Measurements from ENCODE around the gene KRTAP10-2.

Gene KRTAP10-2

GRCh38 chr21:44509539-44509938, 41.8 kb downstream of the KRTAP10-2 start:
- no peak overlapping the region for H2AFZ ChIP-seq (ENCODE audit: low read depth, low read length, severe bottlenecking)

GRCh38 chr21:44508711-44509445, 42.4 kb downstream of the KRTAP10-2 start:
- Histone ChIP-seq H3K4me2 (ENCODE audit: low read depth, low read length, poor library complexity, severe bottlenecking) (no peak overlapping the region), H3K9ac (ENCODE audit: low read length) (no peak overlapping the region), H3K79me2 (ENCODE audit: insufficient read depth, low read length) (no peaks in the 10 kb centered on the region), H3K4me3 (ENCODE audit: insufficient read depth, low read length, poor library complexity, severe bottlenecking) (no peak overlapping the region), H3K36me3 (ENCODE audit: low read length) (no peaks in the 10 kb centered on the region), H3K27ac (ENCODE audit: low read depth, low read length) (no peak overlapping the region), H3K27me3 (ENCODE audit: low read length) (no peaks in the 10 kb centered on the region), H2AFZ (ENCODE audit: low read depth, low read length, severe bottlenecking) (no peak overlapping the region), H3K9me3 (ENCODE audit: insufficient read depth, low read length) (no peaks in the 10 kb centered on the region), H3K9me2 (replicated peaks; ENCODE audit: insufficient read depth, low read length) (no peaks in the 10 kb centered on the region), H4K20me1 (ENCODE audit: low read depth, low read length) (no peaks in the 10 kb centered on the region), H3F3A (ENCODE audit: insufficient read depth) (no peaks in the 10 kb centered on the region)
- TF ChIP-seq EZH2phosphoT487 (conservative IDR thresholded peaks at IDR 0.05; ENCODE audit: low read length) (no peak), CTCF (IDR thresholded peaks at IDR 0.05; ENCODE audit: insufficient read depth, low read length, poor library complexity, severe bottlenecking) (no peak)

More at GRCh38 chr21:44509539-44509938, 41.8 kb downstream of the KRTAP10-2 start:
- TF ChIP-seq EZH2phosphoT487 (conservative IDR thresholded peaks at IDR 0.05; ENCODE audit: low read length) (no peak), CTCF (IDR thresholded peaks at IDR 0.05; ENCODE audit: insufficient read depth, low read length, poor library complexity, severe bottlenecking) (no peak)
- no peaks in the 10 kb centered on the region for H3F3A ChIP-seq (ENCODE audit: insufficient read depth)
- no peaks in the 10 kb centered on the region for H3K9me2 ChIP-seq (replicated peaks; ENCODE audit: insufficient read depth, low read length)
- no peaks in the 10 kb centered on the region for H3K36me3 ChIP-seq (ENCODE audit: low read length)
- no peaks in the 10 kb centered on the region for H4K20me1 ChIP-seq (ENCODE audit: low read depth, low read length)
- no peak overlapping the region for H3K4me3 ChIP-seq (ENCODE audit: insufficient read depth, low read length, poor library complexity, severe bottlenecking)
- H3K79me2 ChIP-seq (ENCODE audit: insufficient read depth, low read length) = no peaks in the 10 kb centered on the region
- H3K27ac ChIP-seq (ENCODE audit: low read depth, low read length) = no peak overlapping the region
- no peaks in the 10 kb centered on the region for H3K9me3 ChIP-seq (ENCODE audit: insufficient read depth, low read length)
- no peaks in the 10 kb centered on the region for H3K27me3 ChIP-seq (ENCODE audit: low read length)
- no peak overlapping the region for H3K9ac ChIP-seq (ENCODE audit: low read length)
- no peak overlapping the region for H3K4me2 ChIP-seq (ENCODE audit: low read depth, low read length, poor library complexity, severe bottlenecking)

- Histone ChIP-seq H3K9ac (ENCODE audit: low read length) (no peak overlapping the region), H3K27ac (ENCODE audit: low read depth, low read length) (no peak overlapping the region), H3K36me3 (ENCODE audit: low read length) (no peaks in the 10 kb centered on the region), H3F3A (ENCODE audit: insufficient read depth) (no peaks in the 10 kb centered on the region), H3K4me3 (ENCODE audit: insufficient read depth, low read length, poor library complexity, severe bottlenecking) (no peak overlapping the region), H3K4me2 (ENCODE audit: low read depth, low read length, poor library complexity, severe bottlenecking) (no peak overlapping the region), H3K9me3 (ENCODE audit: insufficient read depth, low read length) (no peaks in the 10 kb centered on the region), H3K9me2 (replicated peaks; ENCODE audit: insufficient read depth, low read length) (no peaks in the 10 kb centered on the region), H2AFZ (ENCODE audit: low read depth, low read length, severe bottlenecking) (no peak overlapping the region), H3K27me3 (ENCODE audit: low read length) (no peaks in the 10 kb centered on the region), H4K20me1 (ENCODE audit: low read depth, low read length) (no peaks in the 10 kb centered on the region), H3K79me2 (ENCODE audit: insufficient read depth, low read length) (no peaks in the 10 kb centered on the region)
- TF ChIP-seq EZH2phosphoT487 (conservative IDR thresholded peaks at IDR 0.05; ENCODE audit: low read length) (no peak), CTCF (IDR thresholded peaks at IDR 0.05; ENCODE audit: insufficient read depth, low read length, poor library complexity, severe bottlenecking) (no peak)
Observed at GRCh38 chr21:44508426-44508710, 42.9 kb downstream of the KRTAP10-2 start.
